Smooth muscle cell (in vitro differentiated cells): Measurements from ENCODE around the gene SCN7A. TPM values are rescaled to one million over a fixed set of nuclear protein-coding genes. Genes with fewer than 3 reads are reported as not detected.

ENCODE experiments used
- DNase-seq: peaks from one replicate; lab custom pipeline; 2025; ENCODE audit not compliant: unreplicated experiment; lab: John Stamatoyannopoulos, UW
- H2AFZ ChIP-seq: fragments of 200-600 bp; sonication (generic); 2 replicates; pipeline ENCODE4 v1.6.0; 2016; ENCODE audit warnings: antibody characterized with exemption, low read depth, mild to moderate bottlenecking
- H3F3A ChIP-seq: fragments of 200-600 bp; sonication (generic); 2 replicates; pipeline ENCODE4 v1.6.0; 2017; ENCODE audit warnings: antibody characterized with exemption, low read depth
- H3K27ac ChIP-seq: fragments of 200-600 bp; sonication (generic); 2 replicates; pipeline ENCODE4 v1.5.1; 2016; ENCODE audit warnings: low read depth, mild to moderate bottlenecking
- H3K27me3 ChIP-seq: fragments of 200-600 bp; sonication (generic); 2 replicates; pipeline ENCODE4 v1.6.1; 2016; ENCODE audit warnings: low read depth, mild to moderate bottlenecking
- H3K36me3 ChIP-seq: fragments of 200-600 bp; sonication (generic); 2 replicates; pipeline ENCODE4 v1.5.1; 2016; ENCODE audit warnings: low read depth
- H3K4me1 ChIP-seq: fragments of 200-600 bp; sonication (generic); 2 replicates; pipeline ENCODE4 v1.5.1; 2016; ENCODE audit warnings: low read depth
- H3K4me2 ChIP-seq: fragments of 200-600 bp; sonication (generic); 2 replicates; pipeline ENCODE4 v1.6.0; 2016; ENCODE audit warnings: mild to moderate bottlenecking
- H3K4me3 ChIP-seq: fragments of 200-600 bp; sonication (generic); 2 replicates; pipeline ENCODE4 v1.5.1; 2016; ENCODE audit warnings: mild to moderate bottlenecking
- H3K79me2 ChIP-seq: fragments of 200-600 bp; sonication (generic); 2 replicates; pipeline ENCODE4 v1.6.0; 2016; ENCODE audit warnings: low read depth, mild to moderate bottlenecking
- H3K9ac ChIP-seq: fragments of 200-600 bp; sonication (generic); 2 replicates; pipeline ENCODE4 v1.6.0; 2016; ENCODE audit warnings: low read depth
- H3K9me3 ChIP-seq: fragments of 200-600 bp; sonication (generic); replicated peaks from 2 replicates; pipeline ENCODE4 v1.5.1; 2016; ENCODE audit warnings: low read depth
- H4K20me1 ChIP-seq: fragments of 200-600 bp; sonication (generic); 2 replicates; pipeline ENCODE4 v1.6.0; 2016; ENCODE audit warnings: low read depth
- CTCF ChIP-seq: fragments of 200-600 bp; sonication (generic); IDR thresholded peaks from 2 replicates; pipeline ENCODE4 v1.5.1; 2017; ENCODE audit warnings: borderline replicate concordance, mild to moderate bottlenecking, antibody characterized with exemption; ENCODE audit not compliant: insufficient read depth, poor library complexity, severe bottlenecking
- WGBS: methylation state at CpG from one replicate; pipeline ENCODE4 v1.1.7; 2016; ENCODE audit warnings: low lambda C conversion rate; 5-methylcytosine and 5-hydroxymethylcytosine counted together
- polyA plus RNA-seq: library from polyadenylated mRNA; unstranded; fragments of >200 nt; fragmentation: Nextera tagmentation; extraction: Ambion mirVana; gene quantifications from 2 replicates; pipeline ENCODE4 v1.2.1, GENCODE V29; 2016
- total RNA-seq: library from RNA; depleted of rRNA; stranded (reverse); fragments of >200 nt; gene quantifications from 2 replicates; pipeline ENCODE4 v1.2.3, GENCODE V29; 2014

SCN7A gene
- total and polyA plus RNA-seq, 2 experiments from 2014 or later = not detected

GRCh38 chr2:166382448-166382847 is 111.6 kb downstream of the SCN7A start:
- no peak for TF ChIP-seq CTCF
- no peak for DNase-seq
- Histone ChIP-seq H3K36me3 (no peaks in the 10 kb centered on the region), H3K9ac (no peak overlapping the region), H3K4me3 (no peak overlapping the region), H3K9me3 (no peaks in the 10 kb centered on the region), H3F3A (no peaks in the 10 kb centered on the region), H3K4me1 (no peaks in the 10 kb centered on the region), H2AFZ (no peak overlapping the region), H3K27me3 (peaks cover 32% of the 10 kb centered on the region), H4K20me1 (no peaks in the 10 kb centered on the region), H3K4me2 (no peak overlapping the region), H3K79me2 (no peaks in the 10 kb centered on the region), H3K27ac (no peak overlapping the region)
- 96% methylated on average over 3 of the region's 3 CpGs for WGBS

DNA sequence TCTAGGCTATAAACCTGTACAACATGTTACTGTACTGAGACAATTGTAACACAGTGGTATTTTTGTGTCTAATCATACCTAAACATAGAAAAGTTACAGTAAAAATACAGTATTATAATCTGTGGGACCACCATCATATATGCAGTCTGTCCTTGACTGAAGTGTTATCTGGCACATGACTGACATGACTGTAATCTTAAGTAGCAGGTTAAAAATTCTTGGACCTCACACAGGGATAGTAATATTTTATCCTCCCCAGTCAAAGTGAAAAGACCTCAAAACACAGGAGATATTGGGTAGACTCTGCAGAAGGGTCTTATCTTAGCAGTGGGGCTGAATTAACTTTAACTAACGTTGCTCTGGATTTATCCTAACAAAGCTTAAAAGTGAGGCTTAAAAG is 113.4 kb downstream of the SCN7A start:
- Histone ChIP-seq H3F3A (no peaks in the 10 kb centered on the region), H3K79me2 (no peaks in the 10 kb centered on the region), H3K9me3 (no peaks in the 10 kb centered on the region), H3K4me2 (no peak overlapping the region), H3K9ac (no peak overlapping the region), H2AFZ (no peak overlapping the region), H3K4me3 (no peak overlapping the region), H4K20me1 (no peaks in the 10 kb centered on the region), H3K4me1 (peaks cover 7% of the 10 kb centered on the region), H3K27me3 (peaks cover 47% of the 10 kb centered on the region), H3K27ac (no peak overlapping the region), H3K36me3 (no peaks in the 10 kb centered on the region)
- no peak for TF ChIP-seq CTCF
- 81% methylated on average over 1 of the region's 1 CpG for WGBS
- no peak for DNase-seq

DNA sequence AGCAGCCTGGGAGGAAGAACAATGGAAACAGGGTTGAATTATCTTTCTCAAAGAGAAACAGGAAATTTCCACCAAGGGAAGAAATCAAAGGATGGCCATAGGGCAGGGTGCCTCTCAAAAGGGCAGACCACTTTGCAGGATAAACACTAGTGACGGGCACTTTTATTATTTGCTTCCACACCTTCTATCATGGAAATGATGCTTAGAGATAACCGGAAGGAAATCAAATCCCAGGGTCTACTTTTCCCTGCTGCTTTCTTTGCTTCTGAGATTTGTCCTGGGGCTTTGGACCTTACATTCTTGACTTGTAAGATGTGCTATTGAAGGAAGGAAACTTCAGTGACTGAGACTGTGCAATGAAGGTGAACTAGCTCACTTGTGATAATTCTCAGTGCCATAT is 117.2 kb downstream of the SCN7A start:
- no peak overlapping the region for H3K27ac ChIP-seq

More for the DNA sequence above, 117.2 kb downstream of the SCN7A start:
- H2AFZ ChIP-seq = peak overlapping the region; percentile 92
- peak overlapping the region; percentile 69 for H3K4me3 ChIP-seq
- no peaks in the 10 kb centered on the region for H3F3A ChIP-seq
- H3K4me2 ChIP-seq = peak overlapping the region; percentile 96
- no peaks in the 10 kb centered on the region for H3K36me3 ChIP-seq
- H3K79me2 ChIP-seq = no peaks in the 10 kb centered on the region
- TF ChIP-seq CTCF = no peak
- no peaks in the 10 kb centered on the region for H4K20me1 ChIP-seq
- WGBS = 38% methylated on average over 2 of the region's 2 CpGs
- H3K4me1 ChIP-seq = peaks cover 16% of the 10 kb centered on the region
- no peaks in the 10 kb centered on the region for H3K9me3 ChIP-seq
- no peak for DNase-seq
- peaks cover 73% of the 10 kb centered on the region for H3K27me3 ChIP-seq
- no peak overlapping the region for H3K9ac ChIP-seq
